ENCODE measurements around the gene UBAC2.

The UBAC2 gene

GRCh38 chr13:99393791-99394735 lies 193.4 kb downstream of the UBAC2 start:
- no peak overlapping the region for H3K4me3 ChIP-seq (ENCODE audit: low read depth, low read length)
- no peaks in the 10 kb centered on the region for H3K9me3 ChIP-seq (ENCODE audit: control insufficient read depth, insufficient read depth, low read length)
- no peaks in the 10 kb centered on the region for H3K27me3 ChIP-seq (ENCODE audit: control insufficient read depth, insufficient read depth, low read length)
- no peaks in the 10 kb centered on the region for H3K36me3 ChIP-seq (ENCODE audit: control insufficient read depth, insufficient read depth, low read length)
- H3K9ac ChIP-seq (ENCODE audit: low read depth, low read length) = no peak overlapping the region
- H3K27ac ChIP-seq (ENCODE audit: low read depth, low read length) = no peak overlapping the region
- H3K4me1 ChIP-seq (ENCODE audit: control insufficient read depth, insufficient read depth, low read length) = no peaks in the 10 kb centered on the region

DNA sequence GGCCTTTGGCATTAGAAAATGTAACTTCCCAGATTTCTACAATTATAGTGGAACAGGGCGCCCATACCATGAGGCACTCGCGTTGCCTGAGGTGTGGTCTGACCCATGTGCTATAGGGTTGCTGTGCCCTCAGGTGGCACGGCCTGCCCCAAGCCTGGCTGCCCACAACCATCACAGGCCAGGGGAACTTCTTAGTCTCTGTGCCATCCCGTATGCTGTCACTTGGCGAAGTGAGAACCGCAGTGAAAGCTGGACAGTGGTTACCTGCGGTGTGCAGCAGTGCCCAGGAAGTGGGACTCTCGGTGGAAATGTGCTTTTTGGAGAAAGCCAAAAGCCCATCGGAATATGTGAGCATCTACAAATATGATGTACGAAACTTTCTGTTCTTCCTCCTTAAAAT lies 194.8 kb downstream of the UBAC2 start:
- Histone ChIP-seq H3K4me3 (ENCODE audit: low read depth, low read length) (no peak overlapping the region), H3K9me3 (ENCODE audit: control insufficient read depth, insufficient read depth, low read length) (no peaks in the 10 kb centered on the region), H3K4me1 (ENCODE audit: control insufficient read depth, insufficient read depth, low read length) (no peaks in the 10 kb centered on the region), H3K27me3 (ENCODE audit: control insufficient read depth, insufficient read depth, low read length) (no peaks in the 10 kb centered on the region), H3K9ac (ENCODE audit: low read depth, low read length) (no peak overlapping the region), H3K27ac (ENCODE audit: low read depth, low read length) (no peak overlapping the region), H3K36me3 (ENCODE audit: control insufficient read depth, insufficient read depth, low read length) (no peaks in the 10 kb centered on the region)

GRCh38 chr13:99396446-99396845 lies 195.8 kb downstream of the UBAC2 start:
- Histone ChIP-seq H3K4me3 (ENCODE audit: low read depth, low read length) (no peak overlapping the region), H3K9ac (ENCODE audit: low read depth, low read length) (no peak overlapping the region), H3K27ac (ENCODE audit: low read depth, low read length) (no peak overlapping the region), H3K27me3 (ENCODE audit: control insufficient read depth, insufficient read depth, low read length) (no peaks in the 10 kb centered on the region), H3K4me1 (ENCODE audit: control insufficient read depth, insufficient read depth, low read length) (no peaks in the 10 kb centered on the region), H3K9me3 (ENCODE audit: control insufficient read depth, insufficient read depth, low read length) (no peaks in the 10 kb centered on the region), H3K36me3 (ENCODE audit: control insufficient read depth, insufficient read depth, low read length) (no peaks in the 10 kb centered on the region)

DNA sequence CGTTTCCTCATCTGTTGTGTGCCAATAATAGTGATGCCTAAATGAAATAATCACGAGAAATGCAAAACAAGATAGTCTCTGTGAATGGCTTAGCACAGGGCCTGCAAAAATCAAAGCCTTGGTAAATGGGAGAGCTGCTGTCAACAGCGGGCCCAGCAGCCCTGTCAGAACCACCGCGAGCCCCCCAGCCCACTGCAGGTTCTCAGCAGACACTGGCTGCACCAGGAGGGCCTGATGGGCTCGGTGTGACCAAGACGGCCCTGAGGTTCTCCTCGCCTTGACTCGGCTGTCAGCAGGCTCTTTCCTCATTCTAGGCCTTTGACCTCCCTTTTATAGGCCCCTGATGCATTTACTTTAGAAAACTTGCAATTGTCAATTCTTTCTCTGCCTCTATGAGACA lies 197.4 kb downstream of the UBAC2 start:
- Histone ChIP-seq H3K9ac (ENCODE audit: low read depth, low read length) (no peak overlapping the region), H3K27ac (ENCODE audit: low read depth, low read length) (no peak overlapping the region), H3K4me1 (ENCODE audit: control insufficient read depth, insufficient read depth, low read length) (no peaks in the 10 kb centered on the region), H3K27me3 (ENCODE audit: control insufficient read depth, insufficient read depth, low read length) (no peaks in the 10 kb centered on the region), H3K36me3 (ENCODE audit: control insufficient read depth, insufficient read depth, low read length) (no peaks in the 10 kb centered on the region), H3K9me3 (ENCODE audit: control insufficient read depth, insufficient read depth, low read length) (no peaks in the 10 kb centered on the region), H3K4me3 (ENCODE audit: low read depth, low read length) (no peak overlapping the region)

- Histone ChIP-seq H3K27me3 (ENCODE audit: control insufficient read depth, insufficient read depth, low read length) (no peaks in the 10 kb centered on the region), H3K4me3 (ENCODE audit: low read depth, low read length) (no peak overlapping the region)
Measured at GRCh38 chr13:99398916-99399622, 198.4 kb downstream of the UBAC2 start.

GRCh38 chr13:99399623-99399974 lies 198.9 kb downstream of the UBAC2 start:
- no peak overlapping the region for H3K4me3 ChIP-seq (ENCODE audit: low read depth, low read length)
- no peak overlapping the region for H3K9ac ChIP-seq (ENCODE audit: low read depth, low read length)
- H3K27me3 ChIP-seq (ENCODE audit: control insufficient read depth, insufficient read depth, low read length) = no peaks in the 10 kb centered on the region
- H3K9me3 ChIP-seq (ENCODE audit: control insufficient read depth, insufficient read depth, low read length) = no peaks in the 10 kb centered on the region
- no peaks in the 10 kb centered on the region for H3K36me3 ChIP-seq (ENCODE audit: control insufficient read depth, insufficient read depth, low read length)
- no peak overlapping the region for H3K27ac ChIP-seq (ENCODE audit: low read depth, low read length)
- H3K4me1 ChIP-seq (ENCODE audit: control insufficient read depth, insufficient read depth, low read length) = no peaks in the 10 kb centered on the region

More at GRCh38 chr13:99398916-99399622, 198.4 kb downstream of the UBAC2 start:
- Histone ChIP-seq H3K4me1 (ENCODE audit: control insufficient read depth, insufficient read depth, low read length) (no peaks in the 10 kb centered on the region), H3K9ac (ENCODE audit: low read depth, low read length) (no peak overlapping the region), H3K27ac (ENCODE audit: low read depth, low read length) (no peak overlapping the region), H3K36me3 (ENCODE audit: control insufficient read depth, insufficient read depth, low read length) (no peaks in the 10 kb centered on the region), H3K9me3 (ENCODE audit: control insufficient read depth, insufficient read depth, low read length) (no peaks in the 10 kb centered on the region)

- Histone ChIP-seq H3K4me3 (ENCODE audit: low read depth, low read length) (no peak overlapping the region), H3K9me3 (ENCODE audit: control insufficient read depth, insufficient read depth, low read length) (no peaks in the 10 kb centered on the region), H3K4me1 (ENCODE audit: control insufficient read depth, insufficient read depth, low read length) (peaks cover 4% of the 10 kb centered on the region; the same call in 1 of the 2 replicates), H3K36me3 (ENCODE audit: control insufficient read depth, insufficient read depth, low read length) (no peaks in the 10 kb centered on the region), H3K27me3 (ENCODE audit: control insufficient read depth, insufficient read depth, low read length) (no peaks in the 10 kb centered on the region), H3K27ac (ENCODE audit: low read depth, low read length) (no peak overlapping the region), H3K9ac (ENCODE audit: low read depth, low read length) (no peak overlapping the region)
Measured at GRCh38 chr13:99403458-99403971, 202.9 kb downstream of the UBAC2 start.

GRCh38 chr13:99404005-99404755 lies 203.5 kb downstream of the UBAC2 start:
- Histone ChIP-seq H3K9ac (ENCODE audit: low read depth, low read length) (no peak overlapping the region), H3K36me3 (ENCODE audit: control insufficient read depth, insufficient read depth, low read length) (no peaks in the 10 kb centered on the region), H3K9me3 (ENCODE audit: control insufficient read depth, insufficient read depth, low read length) (no peaks in the 10 kb centered on the region), H3K4me3 (ENCODE audit: low read depth, low read length) (no peak overlapping the region), H3K27ac (ENCODE audit: low read depth, low read length) (no peak overlapping the region), H3K4me1 (ENCODE audit: control insufficient read depth, insufficient read depth, low read length) (peaks cover 4% of the 10 kb centered on the region; the same call in 1 of the 2 replicates), H3K27me3 (ENCODE audit: control insufficient read depth, insufficient read depth, low read length) (no peaks in the 10 kb centered on the region)

DNA sequence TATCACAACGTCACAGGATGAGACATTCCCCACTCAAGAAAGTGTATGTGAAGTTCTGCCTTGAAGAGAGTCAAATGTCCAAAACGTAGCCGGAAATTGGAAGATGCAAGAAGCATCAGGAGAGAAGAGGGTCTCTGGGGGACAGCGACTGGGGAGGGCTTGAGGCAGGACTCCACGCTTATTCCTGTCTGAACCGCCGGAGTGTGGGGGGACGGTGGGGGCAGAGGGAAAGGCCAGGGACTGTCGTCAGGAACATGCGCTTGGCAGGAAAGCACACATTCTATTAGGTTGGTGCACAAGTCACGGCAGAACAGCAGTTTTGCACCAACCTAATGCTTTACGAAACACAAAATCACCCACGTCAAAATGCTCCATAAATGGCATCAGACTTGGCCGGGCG lies 205.3 kb downstream of the UBAC2 start:
- Histone ChIP-seq H3K9ac (ENCODE audit: low read depth, low read length) (no peak overlapping the region), H3K27me3 (ENCODE audit: control insufficient read depth, insufficient read depth, low read length) (no peaks in the 10 kb centered on the region)

GRCh38 chr13:99406799-99407201 lies 206.1 kb downstream of the UBAC2 start:
- Histone ChIP-seq H3K4me1 (ENCODE audit: control insufficient read depth, insufficient read depth, low read length) (peaks cover 12% of the 10 kb centered on the region; the same call in 1 of the 2 replicates), H3K9me3 (ENCODE audit: control insufficient read depth, insufficient read depth, low read length) (0 out of 2 replicates have a peak, but pooled peaks cover 3% of the 10 kb centered on the region), H3K27ac (ENCODE audit: low read depth, low read length) (no peak overlapping the region), H3K9ac (ENCODE audit: low read depth, low read length) (no peak overlapping the region), H3K36me3 (ENCODE audit: control insufficient read depth, insufficient read depth, low read length) (no peaks in the 10 kb centered on the region), H3K27me3 (ENCODE audit: control insufficient read depth, insufficient read depth, low read length) (no peaks in the 10 kb centered on the region), H3K4me3 (ENCODE audit: low read depth, low read length) (no peak overlapping the region)

More for the DNA sequence above, 205.3 kb downstream of the UBAC2 start:
- no peak overlapping the region for H3K4me3 ChIP-seq (ENCODE audit: low read depth, low read length)
- peaks cover 8% of the 10 kb centered on the region; the same call in 1 of the 2 replicates for H3K4me1 ChIP-seq (ENCODE audit: control insufficient read depth, insufficient read depth, low read length)
- H3K36me3 ChIP-seq (ENCODE audit: control insufficient read depth, insufficient read depth, low read length) = no peaks in the 10 kb centered on the region
- no peaks in the 10 kb centered on the region for H3K9me3 ChIP-seq (ENCODE audit: control insufficient read depth, insufficient read depth, low read length)
- H3K27ac ChIP-seq (ENCODE audit: low read depth, low read length) = no peak overlapping the region

All from HUES48 (cell line).